Measurements from ENCODE around the gene TMEM143.
"Not testable (repeated sequence)": the region's sequence is repeated elsewhere in the genome, so short reads cannot be mapped to it uniquely, and the experiment has no call there.

TMEM143 gene

DNA sequence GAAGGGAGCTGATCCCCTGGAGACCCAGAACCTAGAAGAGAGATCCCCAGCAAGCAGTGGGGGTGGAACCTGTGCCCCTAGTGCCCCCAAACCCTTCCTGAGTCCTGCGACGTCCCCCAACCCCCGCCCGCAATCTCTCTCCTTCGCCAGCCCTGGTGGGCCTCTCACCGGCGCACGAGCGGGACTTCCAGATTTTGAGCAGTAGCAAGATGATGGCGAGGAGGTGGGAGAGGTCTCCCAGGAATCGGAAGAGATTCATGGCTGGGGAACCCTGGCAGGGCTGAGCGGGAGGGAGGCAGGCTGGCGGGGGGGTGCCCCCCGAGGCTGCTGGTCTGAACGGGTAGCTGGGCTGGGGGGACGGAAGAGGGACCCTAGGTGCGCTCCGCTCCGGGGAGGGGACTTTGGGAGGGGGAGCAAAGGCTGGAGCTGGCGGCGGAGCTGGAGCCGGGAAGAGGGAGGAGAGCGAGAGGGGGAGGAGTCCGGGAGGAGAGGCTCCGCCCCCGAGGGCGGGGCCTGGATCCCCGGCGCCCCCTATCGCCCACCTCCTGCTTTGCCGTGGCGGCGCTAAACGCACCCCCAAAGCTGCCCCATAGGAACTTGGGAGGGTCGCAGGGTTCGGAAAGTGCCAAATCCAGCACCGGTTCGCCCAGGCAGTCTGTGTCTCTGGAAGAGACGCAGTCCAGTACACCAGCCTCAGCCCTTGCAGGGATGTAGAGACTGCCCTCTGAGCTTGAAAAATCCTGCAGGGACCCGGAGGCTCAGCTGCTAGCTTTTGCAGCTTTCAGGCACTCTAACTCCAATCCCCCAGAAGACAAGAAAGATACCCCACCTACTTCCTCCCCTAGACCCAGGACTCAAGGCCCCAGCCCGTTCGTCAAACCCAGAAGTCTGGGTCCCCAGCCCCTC, 27.6 kb upstream of the TMEM143 start, which contains the start of gene KDELR1:
Gene KDELR1, minus strand, starts transcription at position 452 of the 906 bp plus-strand sequence. Its CDS starts 193 bp downstream, at position 259.
- peak; percentile 82 to 93 (median 89) for DNase-seq

GRCh38 chr19:48390188-48391099, 26.7 kb upstream of the TMEM143 start:
- DNase-seq, result peak; percentile 66 to 82 (median 72)

DNA sequence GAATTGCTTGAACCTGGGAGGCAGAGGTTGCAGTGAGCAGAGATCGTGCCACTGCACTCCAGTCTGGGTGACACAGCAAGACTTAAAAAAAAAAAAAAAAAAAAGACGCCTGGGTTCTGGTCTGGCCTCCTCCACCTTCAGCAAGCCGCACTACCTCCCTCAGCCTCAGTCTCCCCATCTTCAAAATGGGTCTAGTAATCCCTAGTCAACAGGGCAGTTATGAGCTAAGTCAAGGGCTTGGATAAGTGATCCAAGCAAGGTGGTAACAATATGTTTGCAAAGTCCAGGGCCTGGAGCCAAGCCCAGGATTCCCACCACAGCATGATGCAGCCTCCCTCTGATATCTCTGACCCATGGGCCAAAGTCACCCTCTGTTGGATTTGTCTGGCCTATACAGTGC, 23.2 kb upstream of the TMEM143 start:
- DNase-seq, result no peak

GRCh38 chr19:48385461-48386087, 21.8 kb upstream of the TMEM143 start:
- no peak for DNase-seq

DNA sequence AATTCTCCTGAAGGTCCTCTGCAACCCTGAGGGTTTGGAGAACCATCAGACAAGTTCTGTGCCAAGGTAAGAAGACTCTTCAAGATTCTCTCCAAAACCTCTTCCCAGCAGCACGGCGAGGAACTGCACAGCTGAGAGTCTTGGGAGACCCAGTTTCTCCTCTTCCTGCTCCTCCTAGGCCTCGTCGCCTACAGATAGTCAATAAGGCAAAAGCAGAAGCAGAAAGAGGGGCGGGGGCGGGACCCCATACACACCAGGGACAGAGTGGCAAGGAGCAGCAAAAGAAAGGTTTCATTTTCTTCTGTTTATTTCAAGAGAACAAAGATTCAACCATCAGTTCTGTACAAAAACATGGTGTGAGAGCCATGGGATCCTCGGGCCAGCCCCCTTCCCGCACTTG, 18.5 kb upstream of the TMEM143 start:
- DNase-seq, result peak in 3 of 4 experiments; percentile 37 to 61 (median 40)

GRCh38 chr19:48381178-48381950, 17.6 kb upstream of the TMEM143 start:
- DNase-seq, result no peak

DNA sequence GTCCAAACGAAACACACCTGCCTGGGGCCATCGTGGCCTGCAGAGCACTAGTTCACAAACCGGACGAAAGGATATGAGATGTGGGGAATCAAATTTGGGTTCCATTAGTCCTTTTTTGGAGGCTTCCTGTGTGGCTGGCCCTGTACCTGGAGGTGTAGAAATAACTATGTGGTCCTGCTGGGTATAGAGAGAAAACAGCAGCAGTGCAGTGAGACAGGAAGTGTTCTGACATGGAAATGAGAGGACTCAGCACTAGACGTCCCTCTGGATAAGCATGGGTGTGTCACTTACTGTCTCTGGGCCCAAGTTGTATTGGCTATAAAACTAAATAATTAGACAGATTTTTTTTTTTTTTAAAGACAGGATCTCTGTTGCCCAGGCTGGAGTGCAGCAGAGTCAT, 15.3 kb upstream of the TMEM143 start:
- DNase-seq, result no peak

DNA sequence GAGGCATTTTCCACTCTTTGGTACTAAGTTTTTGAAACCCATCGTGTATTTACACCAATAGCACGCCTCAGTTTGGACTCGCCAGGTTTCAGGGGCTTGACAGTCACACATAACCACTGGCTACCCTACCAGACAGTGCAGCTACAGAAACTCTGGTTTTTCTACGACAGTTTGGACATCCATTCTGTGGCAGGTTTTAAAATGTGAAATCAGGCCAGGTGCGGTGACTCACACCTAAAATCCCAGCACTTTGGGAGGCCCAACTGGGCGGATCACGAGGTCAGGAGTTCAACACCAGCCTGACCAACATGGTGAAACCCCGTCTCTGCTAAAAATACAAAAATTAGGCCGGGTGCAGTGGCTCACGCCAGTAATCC, 14.4 kb upstream of the TMEM143 start:
- DNase-seq, result no peak

DNA sequence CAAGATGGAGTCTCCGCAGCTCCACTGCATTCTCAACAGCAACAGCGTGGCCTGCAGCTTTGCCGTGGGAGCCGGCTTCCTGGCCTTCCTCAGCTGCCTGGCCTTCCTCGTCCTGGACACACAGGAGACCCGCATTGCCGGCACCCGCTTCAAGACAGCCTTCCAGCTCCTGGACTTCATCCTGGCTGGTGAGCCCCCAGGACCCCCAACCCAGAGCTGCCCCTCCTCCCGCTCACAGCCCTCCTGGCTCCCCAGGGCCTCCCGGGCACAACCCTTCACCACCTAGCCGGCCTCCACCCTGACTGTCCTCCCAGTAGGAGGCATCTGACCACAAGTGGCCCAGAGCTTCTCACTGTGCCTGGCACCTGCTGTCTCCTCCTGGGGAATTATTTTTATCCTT, 9.8 kb upstream of the TMEM143 start:
- DNase-seq, result no peak

GRCh38 chr19:48372904-48373303, 9.2 kb upstream of the TMEM143 start:
- DNase-seq, result no peak

- DNase-seq, result not testable (repeated sequence)
These were observed 8.0 kb upstream of the TMEM143 start for GRCh38 chr19:48371771-48372170.

DNA sequence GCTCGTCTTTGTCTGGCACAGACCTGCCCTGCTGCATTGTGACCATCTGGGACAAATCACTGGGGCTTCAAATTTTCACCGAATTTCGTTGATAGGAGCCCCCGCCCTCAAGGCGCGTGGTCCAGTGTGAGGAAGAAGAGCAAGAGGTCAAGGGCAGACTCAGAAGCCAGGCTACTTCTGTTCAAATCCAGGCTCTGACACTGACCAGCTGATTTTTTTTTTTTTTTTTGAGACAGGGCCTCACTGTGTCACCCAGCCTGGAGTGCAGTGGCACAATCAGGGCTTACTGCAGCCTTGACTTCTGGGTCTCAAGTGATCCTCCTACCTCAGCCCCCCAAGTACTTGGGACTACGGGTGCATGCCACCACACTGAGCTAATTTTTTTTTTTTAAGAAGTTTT, 7.6 kb upstream of the TMEM143 start:
- DNase-seq, result no peak

DNA sequence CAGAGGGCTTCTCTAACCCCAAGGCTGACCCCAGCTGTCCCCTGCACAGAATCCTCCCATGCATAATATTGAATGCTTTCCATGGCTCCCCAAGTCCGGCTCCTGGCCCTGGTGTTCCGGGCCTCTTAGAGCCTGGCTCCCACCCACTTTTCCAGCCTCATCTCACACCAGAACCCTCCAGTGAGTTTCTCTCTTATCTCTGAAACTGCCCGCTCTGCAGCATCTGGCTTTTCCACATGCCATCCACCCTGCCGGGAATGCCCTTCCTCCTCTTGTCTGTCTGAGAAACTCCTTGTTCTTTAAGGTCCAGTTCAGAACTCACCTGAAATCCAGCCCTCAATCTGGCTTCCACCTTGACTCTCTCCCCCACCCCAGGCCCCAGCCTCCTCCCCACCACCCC, 7.2 kb upstream of the TMEM143 start:
- DNase-seq, result no peak

- DNase-seq, result no peak
These were observed 5.2 kb upstream of the TMEM143 start for GRCh38 chr19:48368936-48369335.

DNA sequence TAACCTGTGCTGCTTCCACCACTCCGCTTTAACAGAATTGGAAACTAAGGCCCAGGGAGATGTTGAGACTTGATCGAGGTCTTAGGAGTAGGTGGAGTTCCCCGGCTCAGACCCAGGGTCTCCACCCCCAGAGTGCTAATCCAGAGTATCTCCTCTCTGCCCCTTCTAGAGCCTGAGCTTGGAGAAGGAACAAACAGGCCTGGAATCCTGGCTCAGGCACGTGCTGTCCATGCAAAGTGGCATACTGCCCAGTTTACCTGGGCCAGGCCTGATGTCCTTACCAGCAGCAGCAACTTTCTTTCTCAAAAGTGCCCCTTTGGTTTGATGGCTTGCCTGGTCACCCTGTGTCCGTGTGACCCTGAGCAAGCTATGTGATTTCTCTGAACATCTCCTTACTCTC, 4.1 kb upstream of the TMEM143 start:
- no peak for DNase-seq

GRCh38 chr19:48365602-48366001, 1.9 kb upstream of the TMEM143 start:
- no peak for DNase-seq

- no peak for DNase-seq
These were observed 1.0 kb upstream of the TMEM143 start for GRCh38 chr19:48364598-48365348.

DNA sequence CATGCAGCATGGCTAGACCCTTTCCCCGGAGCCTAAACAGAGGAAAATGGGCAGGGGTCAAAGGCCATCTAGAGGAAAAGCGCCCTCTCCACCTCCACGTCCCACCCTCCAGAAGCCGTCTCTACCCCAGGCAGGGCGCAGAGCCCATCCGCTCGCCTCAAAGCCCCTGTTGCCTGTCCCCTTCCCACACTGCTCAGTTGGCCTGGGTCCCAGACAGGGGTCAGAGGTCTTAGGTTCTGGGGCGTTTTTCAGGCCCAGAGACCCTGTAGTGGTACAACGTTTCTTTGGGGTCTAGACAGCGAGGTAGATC, 285 bp downstream of the TMEM143 start:
- no peak for DNase-seq

DNA sequence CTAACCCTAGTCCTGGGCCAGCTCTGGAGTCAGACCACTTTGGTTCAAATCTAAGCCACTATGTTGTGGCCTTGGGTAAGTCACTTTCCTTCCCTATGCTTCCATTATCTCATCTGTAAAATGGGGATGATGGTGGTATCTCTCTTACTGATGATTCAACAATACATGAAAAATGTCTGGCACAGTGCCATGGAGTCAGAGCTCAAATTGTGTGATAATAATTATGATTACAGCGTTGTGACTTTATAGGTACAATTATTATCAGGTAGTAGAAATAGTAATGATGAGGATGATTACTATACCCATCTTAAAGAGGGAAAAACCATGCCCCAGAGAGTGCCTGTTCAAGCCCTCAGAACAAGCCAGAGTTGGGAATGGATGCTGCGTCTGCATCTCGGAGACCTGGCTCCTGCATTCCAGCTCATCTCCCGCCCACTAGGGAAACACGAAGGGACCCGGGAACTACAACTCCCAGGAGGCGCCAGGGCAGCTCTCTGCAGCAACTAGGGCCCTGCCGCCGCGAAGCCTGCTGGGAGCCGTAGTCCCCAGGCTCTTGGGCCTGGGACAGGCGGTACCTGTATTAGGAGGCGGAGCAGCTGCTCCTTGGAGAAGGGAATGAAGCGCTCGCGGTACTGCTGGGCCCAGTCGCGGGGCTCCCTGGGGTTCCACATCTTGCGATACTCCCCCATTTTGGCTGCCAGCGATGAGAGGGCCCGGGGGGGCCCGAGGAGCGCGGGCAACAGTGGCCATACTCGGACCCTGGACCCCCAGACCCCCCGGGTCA, 832 bp downstream of the TMEM143 start:
- DNase-seq, result peak; percentile 93 to 96 (median 96)

- DNase-seq, result no peak
These were observed 1.8 kb downstream of the TMEM143 start for GRCh38 chr19:48361912-48362311.

DNA sequence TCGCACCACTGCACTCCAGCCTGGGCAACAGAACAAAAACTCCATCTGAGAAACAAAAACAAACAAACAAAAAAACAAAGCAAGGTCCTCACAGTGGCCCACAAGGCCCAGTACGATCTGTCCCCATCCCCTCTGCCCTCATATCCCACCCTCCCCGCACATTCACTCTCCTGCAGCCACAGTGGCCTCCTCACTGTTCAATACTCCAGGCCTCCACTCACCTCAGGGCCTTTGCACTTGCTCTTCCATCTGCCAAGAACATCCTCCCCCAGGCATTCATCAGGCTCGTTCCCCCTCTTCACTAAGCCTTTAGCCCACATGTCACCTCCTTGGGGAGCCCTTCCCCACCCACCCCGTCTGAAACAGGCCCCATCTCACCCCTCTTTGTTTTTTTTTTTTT, 4.6 kb downstream of the TMEM143 start:
- DNase-seq, result no peak

Data from suppressor macrophage (primary cell).